ENCODE results near the gene CENPM. TPM values are rescaled to one million over a fixed set of nuclear protein-coding genes. Genes with fewer than 3 reads are reported as not detected.

Gene CENPM, protein sequence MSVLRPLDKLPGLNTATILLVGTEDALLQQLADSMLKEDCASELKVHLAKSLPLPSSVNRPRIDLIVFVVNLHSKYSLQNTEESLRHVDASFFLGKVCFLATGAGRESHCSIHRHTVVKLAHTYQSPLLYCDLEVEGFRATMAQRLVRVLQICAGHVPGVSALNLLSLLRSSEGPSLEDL
- 3.3 to 9.3 TPM (median 3.3 TPM) in 3 replicates for total RNA-seq
- long read RNA-seq, partial matches to known transcripts = 0 of 4 reads
- long read RNA-seq, other reads (novel, unspliced or antisense) = 1 of 4 reads

DNA sequence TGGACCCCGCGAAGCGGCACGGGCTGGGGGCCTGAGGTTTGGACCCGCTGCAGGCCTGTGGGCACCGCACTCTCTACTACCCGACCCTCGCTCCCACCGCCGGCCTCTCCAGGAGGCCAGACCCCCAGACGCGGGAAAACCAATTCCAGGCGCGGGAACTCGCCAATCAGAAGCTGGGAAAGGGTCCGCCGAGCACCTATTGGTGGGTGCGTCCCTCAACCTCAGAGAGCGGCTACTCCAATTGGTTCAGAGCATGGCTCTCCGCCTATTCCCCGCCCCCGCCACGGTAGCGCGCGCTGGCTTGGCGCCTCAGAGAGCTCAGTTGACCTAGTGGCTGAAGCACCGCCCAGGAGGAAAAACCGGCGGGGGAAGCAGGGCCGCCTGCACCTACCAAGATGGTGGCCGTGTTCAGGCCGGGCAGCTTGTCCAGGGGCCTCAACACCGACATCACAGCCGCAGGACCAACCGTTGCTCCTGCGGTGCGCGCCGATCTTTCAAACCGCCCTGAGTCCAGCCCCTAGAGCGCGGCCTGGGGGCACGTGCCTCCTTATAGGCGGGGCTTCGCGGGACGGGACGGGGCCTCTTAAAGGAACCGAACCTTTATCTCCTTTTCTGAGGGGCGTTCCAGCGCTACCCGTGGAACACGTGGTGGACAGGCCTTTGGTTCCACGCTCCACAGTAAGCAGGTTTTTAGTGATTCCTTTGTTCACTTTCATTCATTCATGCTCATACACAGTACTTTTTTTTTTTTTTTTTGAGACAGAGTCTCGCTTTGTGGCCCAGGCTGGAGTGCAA is at the start of gene CENPM:
CENPM (minus strand) TSS at position 524 of the 795 bp plus-strand sequence; CDS start at position 448, 76 bp downstream.
- DNase-seq (ENCODE audit: low spot score) = no peak
- Mint-ChIP-seq H3K36me3 (ENCODE audit: low read depth) (no peaks in the 10 kb centered on the region), H3K4me1 (ENCODE audit: low read depth) (peaks cover 8% of the 10 kb centered on the region), H3K27me3 (ENCODE audit: low read depth) (no peaks in the 10 kb centered on the region), H3K9me3 (ENCODE audit: low read depth) (no peaks in the 10 kb centered on the region), H3K27ac (ENCODE audit: unreplicated experiment) (peak within 1 kb of the TSS; percentile 61), H3K4me3 (ENCODE audit: unreplicated experiment) (peak within 1 kb of the TSS; percentile 82)
- TF ChIP-seq, protein P1, sequence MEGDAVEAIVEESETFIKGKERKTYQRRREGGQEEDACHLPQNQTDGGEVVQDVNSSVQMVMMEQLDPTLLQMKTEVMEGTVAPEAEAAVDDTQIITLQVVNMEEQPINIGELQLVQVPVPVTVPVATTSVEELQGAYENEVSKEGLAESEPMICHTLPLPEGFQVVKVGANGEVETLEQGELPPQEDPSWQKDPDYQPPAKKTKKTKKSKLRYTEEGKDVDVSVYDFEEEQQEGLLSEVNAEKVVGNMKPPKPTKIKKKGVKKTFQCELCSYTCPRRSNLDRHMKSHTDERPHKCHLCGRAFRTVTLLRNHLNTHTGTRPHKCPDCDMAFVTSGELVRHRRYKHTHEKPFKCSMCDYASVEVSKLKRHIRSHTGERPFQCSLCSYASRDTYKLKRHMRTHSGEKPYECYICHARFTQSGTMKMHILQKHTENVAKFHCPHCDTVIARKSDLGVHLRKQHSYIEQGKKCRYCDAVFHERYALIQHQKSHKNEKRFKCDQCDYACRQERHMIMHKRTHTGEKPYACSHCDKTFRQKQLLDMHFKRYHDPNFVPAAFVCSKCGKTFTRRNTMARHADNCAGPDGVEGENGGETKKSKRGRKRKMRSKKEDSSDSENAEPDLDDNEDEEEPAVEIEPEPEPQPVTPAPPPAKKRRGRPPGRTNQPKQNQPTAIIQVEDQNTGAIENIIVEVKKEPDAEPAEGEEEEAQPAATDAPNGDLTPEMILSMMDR (IDR thresholded peaks at IDR 0.05) = peak; percentile 26

DNA sequence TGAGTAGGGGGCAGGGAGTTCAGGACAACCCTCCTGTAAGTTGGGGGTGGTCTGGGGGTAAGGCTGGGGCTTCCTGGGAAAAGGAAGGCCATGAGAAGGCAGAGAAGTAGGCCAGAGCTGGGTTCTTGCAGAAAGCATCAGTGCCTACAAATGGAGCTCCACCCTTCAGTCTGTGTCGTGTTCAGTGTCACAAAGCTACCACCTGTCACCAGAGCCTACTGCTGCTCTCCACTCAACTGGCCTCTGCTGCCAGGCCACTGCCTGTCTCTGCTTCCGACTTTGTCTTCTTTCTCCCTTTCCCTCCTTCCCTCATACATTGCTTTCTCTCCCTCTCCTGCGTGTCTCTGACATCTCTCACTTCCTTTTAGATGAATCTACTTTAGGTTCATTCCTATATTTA is 48.3 kb upstream of the CENPM start:
- DNase-seq (ENCODE audit: low spot score) = peak; percentile 15
- Mint-ChIP-seq H3K36me3 (ENCODE audit: low read depth) (no peaks in the 10 kb centered on the region), H3K27me3 (ENCODE audit: low read depth) (peaks cover 15% of the 10 kb centered on the region), H3K4me1 (ENCODE audit: low read depth) (no peaks in the 10 kb centered on the region), H3K4me3 (ENCODE audit: unreplicated experiment) (no peak overlapping the region), H3K9me3 (ENCODE audit: low read depth) (no peaks in the 10 kb centered on the region), H3K27ac (ENCODE audit: unreplicated experiment) (no peak overlapping the region)
- TF ChIP-seq, protein P1 (IDR thresholded peaks at IDR 0.05) = no peak

DNA sequence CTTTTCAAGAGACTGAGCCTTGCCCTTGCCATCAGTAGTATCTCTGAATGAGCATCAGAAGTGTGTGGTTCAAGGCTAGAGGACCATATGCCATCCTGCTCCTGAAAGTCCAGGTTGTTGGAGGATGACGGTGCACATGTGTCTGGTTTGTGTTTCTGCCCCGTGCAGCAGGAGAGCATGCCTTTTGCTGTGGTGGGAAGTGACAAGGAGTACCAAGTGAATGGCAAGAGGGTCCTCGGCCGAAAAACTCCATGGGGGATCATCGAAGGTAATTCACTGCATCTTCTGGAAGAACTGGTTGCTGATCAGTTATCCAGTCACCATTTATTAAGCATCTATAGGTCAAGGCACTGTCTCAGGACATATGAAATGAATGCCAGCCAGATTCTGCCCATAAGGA is 45.5 kb upstream of the CENPM start:
- Mint-ChIP-seq H3K4me3 (ENCODE audit: unreplicated experiment) (no peak overlapping the region), H3K9me3 (ENCODE audit: low read depth) (no peaks in the 10 kb centered on the region), H3K27ac (ENCODE audit: unreplicated experiment) (no peak overlapping the region), H3K4me1 (ENCODE audit: low read depth) (no peaks in the 10 kb centered on the region), H3K36me3 (ENCODE audit: low read depth) (no peaks in the 10 kb centered on the region), H3K27me3 (ENCODE audit: low read depth) (peaks cover 8% of the 10 kb centered on the region)
- TF ChIP-seq, protein P1 (IDR thresholded peaks at IDR 0.05) = no peak
- peak; percentile 51 for DNase-seq (ENCODE audit: low spot score)

DNA sequence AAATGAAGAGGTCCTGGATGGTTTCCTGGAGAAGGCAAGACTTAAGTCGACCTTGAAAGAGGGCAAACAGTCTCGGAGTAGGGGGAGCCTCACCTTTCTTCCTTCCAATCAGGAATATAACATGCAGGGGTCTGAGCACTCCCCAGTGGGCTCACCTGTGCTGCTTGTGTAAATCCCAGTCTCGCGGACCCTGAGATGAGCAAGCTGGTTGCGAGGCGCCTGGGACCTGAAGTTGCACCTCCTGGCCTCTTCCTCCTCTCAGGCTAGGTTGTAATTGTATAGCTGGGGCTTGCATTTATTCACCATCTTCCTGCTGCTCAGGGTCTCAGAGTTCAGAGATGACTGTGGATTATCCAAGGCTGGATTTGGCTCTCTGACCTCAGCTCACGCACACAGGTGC is 44.2 kb upstream of the CENPM start:
- Mint-ChIP-seq H3K4me1 (ENCODE audit: low read depth) (no peaks in the 10 kb centered on the region), H3K27me3 (ENCODE audit: low read depth) (peaks cover 4% of the 10 kb centered on the region), H3K36me3 (ENCODE audit: low read depth) (no peaks in the 10 kb centered on the region), H3K9me3 (ENCODE audit: low read depth) (no peaks in the 10 kb centered on the region), H3K27ac (ENCODE audit: unreplicated experiment) (no peak overlapping the region), H3K4me3 (ENCODE audit: unreplicated experiment) (no peak overlapping the region)
- TF ChIP-seq, protein P1 (IDR thresholded peaks at IDR 0.05) = no peak
- peak; percentile 52 for DNase-seq (ENCODE audit: low spot score)

DNA sequence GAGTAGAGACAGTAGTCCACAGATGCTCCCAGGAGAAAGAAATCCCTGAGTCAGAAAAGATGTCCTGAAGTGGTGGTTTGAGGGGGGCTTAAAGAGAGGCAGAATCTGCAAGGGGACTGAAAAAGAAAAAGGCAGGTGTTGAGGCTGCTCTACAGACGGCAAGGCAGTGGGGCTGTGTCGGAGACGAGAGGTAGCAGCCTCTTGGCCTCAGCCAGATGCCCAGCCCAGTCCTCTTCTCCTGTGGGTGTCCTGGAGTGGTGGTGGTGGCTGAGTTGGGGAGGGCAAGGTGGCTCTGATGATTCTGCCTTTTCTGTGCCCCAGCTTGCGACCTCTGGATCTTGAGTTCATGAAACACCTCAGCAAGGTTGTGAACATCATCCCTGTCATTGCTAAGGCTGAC is 42.3 kb upstream of the CENPM start:
- Mint-ChIP-seq H3K36me3 (ENCODE audit: low read depth) (no peaks in the 10 kb centered on the region), H3K4me3 (ENCODE audit: unreplicated experiment) (no peak overlapping the region), H3K9me3 (ENCODE audit: low read depth) (no peaks in the 10 kb centered on the region), H3K4me1 (ENCODE audit: low read depth) (no peaks in the 10 kb centered on the region), H3K27me3 (ENCODE audit: low read depth) (peaks cover 2% of the 10 kb centered on the region), H3K27ac (ENCODE audit: unreplicated experiment) (no peak overlapping the region)
- peak; percentile 74 for DNase-seq (ENCODE audit: low spot score)
- TF ChIP-seq, protein P1 (IDR thresholded peaks at IDR 0.05) = no peak
